GM21381 (cell line): Measurements from ENCODE around the gene TCEAL4.
"Not testable (repeated sequence)": the region's sequence is repeated elsewhere in the genome, so short reads cannot be mapped to it uniquely, and the experiment has no call there.

Experiments used
- ATAC-seq: cut with Tn5 transposase; IDR thresholded peaks from one replicate; pipeline ENCODE4 v1.9.1; 2021; ENCODE audit warnings: mild to moderate bottlenecking, moderate library complexity; ENCODE audit not compliant: unreplicated experiment

TCEAL4 gene

GRCh38 chrX:103586659-103587058 lies 1.3 kb downstream of the TCEAL4 start:
- no peak for ATAC-seq

DNA sequence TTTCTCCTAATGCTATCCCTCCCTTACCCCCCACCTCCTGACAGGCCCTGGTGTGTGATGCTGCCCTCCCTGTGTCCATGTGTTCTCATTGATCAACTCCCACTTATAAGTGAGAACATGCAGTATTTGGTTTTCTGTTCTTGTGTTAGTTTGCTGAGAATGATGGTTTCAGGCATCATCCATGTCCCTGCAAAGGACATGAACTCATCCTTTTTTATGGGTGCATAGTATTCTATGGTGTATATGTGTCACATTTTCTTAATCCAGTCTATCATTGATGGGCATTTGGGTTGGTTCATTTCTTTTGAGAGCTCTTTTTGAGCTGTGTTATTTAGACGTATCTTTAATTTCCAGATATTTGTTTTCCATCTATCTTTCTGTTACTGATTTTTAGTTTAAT lies 7.0 kb downstream of the TCEAL4 start:
- ATAC-seq = not testable (repeated sequence)

- ATAC-seq = not testable (repeated sequence)
These were observed 9.9 kb downstream of the TCEAL4 start for GRCh38 chrX:103595202-103595601.

DNA sequence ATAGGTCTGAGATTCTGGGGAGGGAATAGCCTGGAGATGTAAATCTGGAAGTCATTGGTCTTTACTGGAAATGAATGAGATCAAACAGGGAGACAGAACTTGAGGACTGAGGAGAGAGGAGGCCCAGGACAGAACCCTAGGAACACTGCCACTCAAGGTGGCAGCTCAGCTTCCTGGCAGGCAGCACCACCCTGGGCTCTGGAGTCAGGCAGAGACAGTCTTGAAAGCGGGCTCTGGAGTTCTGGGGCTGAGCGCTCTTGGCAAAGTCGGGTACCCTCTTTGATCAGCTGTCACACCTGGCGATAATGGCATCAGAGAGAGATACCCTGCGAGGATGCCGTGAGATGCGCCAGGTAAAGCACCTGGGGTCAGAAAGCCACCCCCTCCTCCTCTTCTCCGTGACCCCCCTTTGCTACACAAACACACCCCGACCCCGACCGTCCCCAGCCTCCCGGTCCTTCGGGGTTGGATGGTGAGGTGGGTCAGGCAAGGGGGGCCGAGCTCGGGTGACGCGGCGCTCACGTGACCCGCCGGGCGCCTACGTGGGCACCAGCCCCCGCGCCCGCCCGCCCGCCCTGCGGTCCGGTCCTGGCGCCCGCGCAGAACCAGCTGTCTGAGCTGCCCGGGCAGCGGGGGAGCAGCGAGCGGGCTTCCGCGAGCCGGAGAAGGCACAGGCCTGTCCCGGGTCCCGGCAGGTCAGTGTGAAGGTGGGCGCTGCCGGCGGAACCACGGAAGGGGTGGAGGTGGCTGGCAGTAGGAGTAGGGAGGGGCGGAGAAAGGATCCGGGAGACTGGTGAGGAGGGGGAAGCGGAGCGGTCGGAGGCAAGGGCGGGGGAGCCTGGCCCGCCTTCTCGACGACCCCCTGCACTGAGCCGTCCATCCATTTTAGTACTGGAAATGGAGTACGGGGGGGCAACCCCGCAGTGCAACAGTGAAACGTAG lies 22.3 kb downstream of the TCEAL4 start, which contains the start of gene TCEAL3:
TCEAL3 (plus strand) TSS at position 600 of the 942 bp plus-strand sequence. CDS start 1,102 bp downstream, outside the sequence.
- ATAC-seq = peak; percentile 82

DNA sequence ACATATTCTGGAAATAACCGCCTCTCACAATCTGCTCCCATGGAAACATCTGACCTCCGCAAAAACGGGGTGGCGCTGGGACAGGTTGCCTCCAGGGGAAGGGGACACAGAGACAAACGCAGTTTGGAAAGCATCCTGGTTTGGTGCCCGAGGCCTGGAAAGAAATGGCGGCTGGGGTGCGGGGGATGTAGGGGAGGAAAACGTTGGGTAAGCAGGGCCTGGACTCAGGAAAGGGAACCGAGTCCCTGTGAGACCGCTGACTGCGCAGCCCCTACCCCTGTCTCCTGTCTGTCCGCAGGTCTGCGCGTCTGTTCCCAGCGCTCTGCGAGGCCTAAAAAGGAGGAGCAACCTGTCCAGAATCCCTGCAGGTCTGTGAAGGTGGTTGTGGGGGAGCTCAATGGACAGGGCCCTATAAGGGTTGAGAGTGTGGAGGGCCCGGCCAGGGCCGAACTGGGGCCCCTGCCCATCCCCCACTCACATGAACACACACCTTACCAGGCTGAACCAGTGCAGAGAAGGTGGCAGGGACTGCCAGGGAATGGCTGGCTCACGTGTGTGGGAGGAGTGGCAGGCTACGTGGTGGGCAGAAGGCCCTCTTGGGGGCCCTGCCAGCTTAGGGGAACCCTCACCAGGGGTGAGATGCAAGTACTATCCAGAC lies 23.1 kb downstream of the TCEAL4 start:
- peak; percentile 29 for ATAC-seq

DNA sequence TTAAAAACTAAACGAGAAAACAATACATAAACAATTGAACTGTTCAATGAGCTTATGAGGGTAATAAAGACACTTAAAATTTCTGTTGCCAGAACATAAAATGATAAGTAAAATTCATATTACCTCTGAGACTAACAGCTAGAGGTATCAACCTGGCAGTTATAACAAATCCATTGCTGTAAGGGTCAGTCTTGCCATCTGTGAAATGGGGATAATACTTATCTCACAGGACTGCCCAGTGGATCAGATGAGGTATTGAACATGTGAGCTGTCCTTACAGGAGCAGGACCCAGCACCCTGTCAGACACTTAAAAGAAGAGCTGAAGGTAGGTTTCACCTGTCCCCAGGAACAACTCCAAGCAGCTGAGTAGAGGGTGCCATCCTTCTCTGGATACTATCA lies 25.0 kb downstream of the TCEAL4 start:
- ATAC-seq = no peak

GRCh38 chrX:103613362-103613890 lies 28.1 kb downstream of the TCEAL4 start:
- ATAC-seq = no peak

GRCh38 chrX:103614999-103615398 lies 29.7 kb downstream of the TCEAL4 start:
- no peak for ATAC-seq

DNA sequence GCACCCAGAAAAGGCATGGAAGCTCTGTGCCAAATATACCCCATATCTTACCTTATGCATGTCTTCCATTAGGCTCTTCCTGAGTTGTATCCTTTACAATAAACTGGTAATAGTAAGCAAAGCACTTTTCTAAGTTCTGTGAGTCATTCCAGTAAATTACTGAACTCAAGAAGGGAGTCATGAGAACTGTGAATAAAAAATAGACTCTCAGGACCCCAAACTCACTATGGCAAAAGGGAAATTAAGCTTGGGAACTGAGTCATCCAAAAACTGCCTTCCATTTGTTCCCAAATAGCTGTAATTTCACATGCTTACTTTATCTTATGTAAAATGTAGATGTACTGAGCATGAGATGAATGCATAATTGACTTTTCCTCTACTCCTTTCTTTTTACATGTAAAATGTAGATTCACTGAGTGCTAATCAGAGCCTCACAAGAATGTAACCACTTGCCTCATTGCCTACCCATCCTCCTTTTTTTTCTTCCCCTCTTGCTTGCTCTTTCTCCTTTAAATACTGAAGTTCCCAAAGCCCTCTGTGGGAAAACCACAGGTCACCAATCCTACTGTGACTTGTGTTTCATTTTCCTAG lies 30.6 kb downstream of the TCEAL4 start:
- no peak for ATAC-seq

GRCh38 chrX:103616676-103617186 lies 31.4 kb downstream of the TCEAL4 start:
- ATAC-seq = no peak

DNA sequence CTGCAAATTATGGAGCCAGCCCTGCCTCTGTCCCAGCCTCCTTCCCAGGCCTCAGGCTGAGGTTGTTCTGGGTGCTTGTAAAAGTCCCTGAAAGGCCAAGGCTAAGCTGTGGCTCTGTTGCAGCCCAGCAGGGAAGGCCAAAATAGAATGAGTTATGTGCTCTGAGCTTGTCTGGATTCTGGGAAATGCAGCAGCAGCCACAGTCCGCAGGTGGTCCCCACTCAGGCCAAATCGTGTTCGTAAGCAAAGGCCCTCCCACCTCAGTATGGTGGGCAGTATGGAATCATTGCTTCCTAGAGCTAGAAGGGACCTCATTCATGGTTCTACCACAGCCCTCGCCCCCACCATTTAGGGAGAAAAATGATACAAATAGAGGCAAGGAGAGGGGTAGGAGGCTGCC lies 38.8 kb downstream of the TCEAL4 start:
- no peak for ATAC-seq

- no peak for ATAC-seq
These were observed 41.5 kb downstream of the TCEAL4 start for GRCh38 chrX:103626855-103627254.

- ATAC-seq = peak; percentile 73
These were observed 43.3 kb downstream of the TCEAL4 start, which contains the start of gene TCEAL1 for GRCh38 chrX:103628386-103629317. TSS of gene TCEAL1 (plus strand) at chrX:103628975. CDS start at chrX:103629917, 942 bp downstream.

GRCh38 chrX:103629318-103630170 lies 44.2 kb downstream of the TCEAL4 start:
- peak; percentile 43 for ATAC-seq

DNA sequence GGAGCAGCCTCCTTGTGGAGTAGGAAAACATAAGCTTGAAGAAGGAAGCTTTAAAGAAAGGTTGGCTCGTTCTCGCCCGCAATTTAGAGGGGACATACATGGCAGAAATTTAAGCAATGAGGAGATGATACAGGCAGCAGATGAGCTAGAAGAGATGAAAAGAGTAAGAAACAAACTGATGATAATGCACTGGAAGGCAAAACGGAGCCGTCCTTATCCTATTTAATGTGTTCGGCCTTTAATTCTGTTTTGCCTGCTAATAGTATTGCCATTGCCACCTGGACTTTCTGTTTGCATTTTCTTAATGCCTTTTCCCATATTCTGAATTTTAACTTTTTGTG lies 44.8 kb downstream of the TCEAL4 start:
- ATAC-seq = no peak

DNA sequence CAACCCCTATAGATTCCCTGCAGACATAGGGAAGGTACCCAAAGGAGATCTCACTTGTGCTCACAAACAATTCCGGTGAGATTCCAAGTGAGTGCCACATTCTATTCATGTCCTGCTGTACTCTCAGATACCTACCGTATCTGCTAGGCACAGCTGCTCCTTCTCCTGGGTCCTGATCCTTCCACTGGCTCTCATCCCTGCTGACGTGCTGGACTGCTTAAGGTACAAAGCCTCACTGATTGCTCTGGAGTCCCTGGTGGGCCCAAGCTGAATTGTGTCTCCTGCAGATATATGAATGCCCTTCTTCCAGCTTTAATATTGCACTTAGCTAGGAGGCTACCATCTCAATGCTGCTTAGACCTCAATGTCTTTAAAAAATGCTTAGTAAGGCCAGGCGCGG lies 45.8 kb downstream of the TCEAL4 start:
- no peak for ATAC-seq

DNA sequence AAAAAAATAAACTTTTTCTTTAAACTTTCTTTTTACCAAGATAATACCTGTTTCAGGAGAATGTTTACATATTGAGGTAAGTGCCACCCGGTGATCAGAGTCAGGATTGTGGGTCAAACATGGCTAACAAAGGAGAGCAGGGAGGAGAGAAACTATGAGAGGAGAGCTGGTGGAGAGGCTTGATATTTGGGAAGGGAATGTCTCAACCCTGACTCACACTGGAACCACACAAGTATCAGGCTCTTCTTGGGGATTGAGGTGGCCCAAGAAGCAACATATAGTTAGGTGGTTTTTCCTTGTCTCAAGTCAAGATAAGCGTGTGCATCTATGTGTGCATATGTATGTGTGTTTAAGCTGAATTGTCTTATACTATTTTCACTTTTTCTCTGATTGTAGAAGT lies 50.1 kb downstream of the TCEAL4 start:
- no peak for ATAC-seq
